ENCODE measurements around the gene FAM228A.
"Not testable (repeated sequence)": the region's sequence is repeated elsewhere in the genome, so short reads cannot be mapped to it uniquely, and the experiment has no call there.

The FAM228A gene

GRCh38 chr2:24191848-24192247, 17.0 kb downstream of the FAM228A start:
- DNase-seq: no peak

DNA sequence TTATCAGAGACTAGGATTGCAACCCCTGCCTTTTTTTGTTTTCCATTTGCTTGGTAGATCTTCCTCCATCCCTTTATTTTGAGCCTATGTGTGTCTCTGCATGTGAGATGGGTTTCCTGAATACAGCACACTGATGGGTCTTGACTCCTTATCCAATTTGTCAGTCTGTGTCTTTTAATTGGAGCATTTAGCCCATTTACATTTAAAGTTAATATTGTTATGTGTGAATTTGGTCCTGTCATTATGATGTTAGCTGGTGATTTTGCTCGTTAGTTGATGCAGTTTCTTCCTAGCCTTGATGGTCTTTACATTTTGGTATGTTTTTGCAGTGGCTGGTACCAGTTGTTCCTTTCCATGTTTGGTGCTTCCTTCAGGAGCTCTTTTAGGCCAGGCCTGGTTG, 22.4 kb downstream of the FAM228A start:
- DNase-seq: not testable (repeated sequence)

DNA sequence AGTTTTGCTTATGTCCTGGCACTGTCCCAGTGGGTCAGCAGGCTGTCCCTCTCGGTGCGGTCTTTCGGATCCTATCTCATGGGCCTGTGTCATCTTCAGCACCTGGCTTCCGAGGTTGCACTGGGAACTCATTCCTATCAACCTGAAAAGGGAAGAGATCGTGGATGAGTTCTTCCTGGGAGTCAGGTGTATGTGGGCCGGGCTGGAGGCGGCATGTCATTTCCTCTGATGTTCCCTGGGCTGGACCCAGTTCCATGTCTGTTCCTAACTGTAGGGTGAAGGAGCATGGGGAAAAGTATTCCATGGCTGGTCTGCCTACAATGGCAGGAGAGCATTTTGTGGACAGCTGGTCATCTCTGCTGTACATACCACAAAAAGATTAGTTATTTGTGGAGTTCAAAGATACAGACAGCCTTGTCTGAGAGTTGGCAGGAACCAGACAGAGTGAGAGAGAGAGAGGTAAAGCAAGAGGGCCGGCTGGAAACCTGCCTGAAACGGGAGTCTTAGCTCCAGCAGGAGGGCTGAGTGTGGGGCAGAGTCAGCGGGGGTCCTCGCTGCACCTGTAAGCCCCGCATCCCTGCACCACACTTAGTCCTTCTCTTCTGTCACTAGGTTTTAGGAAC, 25.2 kb downstream of the FAM228A start:
- DNase-seq: no peak

GRCh38 chr2:24200799-24201198, 25.9 kb downstream of the FAM228A start:
- DNase-seq: no peak

- DNase-seq: no peak
These were observed 28.4 kb downstream of the FAM228A start for GRCh38 chr2:24203029-24203786.

DNA sequence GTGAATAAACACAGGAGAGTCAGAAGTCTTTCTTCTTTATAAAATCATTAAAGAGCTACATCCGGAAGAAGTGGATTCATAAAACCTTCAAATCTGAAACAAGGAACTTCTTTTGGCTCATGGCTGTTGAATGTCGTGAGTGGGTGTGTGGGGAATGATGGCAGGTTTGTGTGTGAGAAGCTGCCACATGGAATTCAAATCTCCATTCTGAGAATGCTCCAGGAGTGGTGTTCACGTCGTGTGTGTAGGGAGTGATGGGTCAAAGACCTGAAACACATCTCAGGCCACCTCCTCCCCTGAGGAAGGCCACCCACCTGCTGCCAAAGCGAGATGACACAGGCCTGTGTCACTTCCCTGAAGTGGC, 28.9 kb downstream of the FAM228A start:
- DNase-seq: no peak

- DNase-seq: no peak
These were observed 29.7 kb downstream of the FAM228A start for GRCh38 chr2:24204505-24204904.

DNA sequence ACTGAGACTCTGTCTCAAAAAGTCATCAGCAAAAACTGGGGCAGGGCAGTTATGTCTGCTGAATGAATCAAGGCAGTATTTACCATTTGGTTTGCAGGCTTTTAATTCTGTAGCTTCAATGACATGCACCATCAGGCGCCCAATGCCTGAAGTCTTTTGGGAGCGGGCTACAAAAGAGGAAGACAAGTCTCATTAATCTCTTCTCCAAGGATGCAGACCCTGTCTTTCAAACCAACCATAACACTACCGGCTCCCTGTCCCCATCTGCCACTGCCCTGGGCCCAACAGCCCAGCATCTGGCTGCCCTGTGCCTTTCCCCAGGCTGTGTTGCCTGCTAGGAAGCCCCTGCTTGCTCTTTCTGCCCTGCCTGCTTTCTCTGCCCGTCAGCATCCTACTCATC, 30.3 kb downstream of the FAM228A start:
- no peak for DNase-seq

DNA sequence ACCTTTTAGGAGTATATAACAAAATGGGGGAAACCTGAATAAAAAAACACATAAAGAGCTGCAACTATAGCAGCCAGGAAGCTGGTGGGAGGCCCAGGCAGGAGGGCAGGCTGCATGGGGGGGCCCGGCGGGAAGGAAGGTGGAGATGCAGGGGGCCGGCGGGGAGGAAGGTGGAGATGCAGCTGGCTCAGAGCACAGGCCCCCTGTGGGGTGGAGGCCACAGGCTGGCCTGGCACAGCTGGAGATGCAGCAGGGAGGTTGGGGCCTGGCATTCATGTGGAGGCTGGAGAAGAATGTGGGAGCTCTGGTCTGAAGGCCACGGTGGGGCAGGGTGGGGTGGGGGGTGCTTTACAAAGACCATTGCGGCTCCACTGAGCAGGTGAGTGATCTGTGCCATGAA, 31.4 kb downstream of the FAM228A start:
- no peak for DNase-seq

- DNase-seq: no peak
These were observed 31.9 kb downstream of the FAM228A start for GRCh38 chr2:24206714-24207113.

- no peak for DNase-seq
These were observed 32.5 kb downstream of the FAM228A start for GRCh38 chr2:24207359-24207758.

DNA sequence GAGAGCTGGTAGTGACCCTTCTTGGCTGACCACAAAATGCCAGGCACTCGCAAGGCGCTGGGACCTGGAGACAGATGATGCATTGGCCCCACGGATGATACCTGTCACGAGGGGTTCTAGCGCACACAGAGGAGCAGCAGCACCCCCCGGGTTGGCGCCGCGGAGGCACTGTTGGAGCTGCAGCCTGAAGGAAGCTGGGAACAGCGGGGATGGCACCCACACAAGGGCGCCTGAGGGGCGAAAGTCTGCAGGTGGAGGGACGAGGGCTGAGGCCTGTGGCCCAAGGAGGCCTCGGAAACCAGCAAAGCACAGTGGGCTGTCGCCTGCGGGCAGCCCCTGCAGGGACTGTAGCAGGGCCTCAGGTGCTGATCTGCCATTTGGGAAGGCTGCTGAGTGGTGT, 33.6 kb downstream of the FAM228A start:
- DNase-seq: no peak

GRCh38 chr2:24209389-24210105, 34.7 kb downstream of the FAM228A start:
- DNase-seq: no peak

DNA sequence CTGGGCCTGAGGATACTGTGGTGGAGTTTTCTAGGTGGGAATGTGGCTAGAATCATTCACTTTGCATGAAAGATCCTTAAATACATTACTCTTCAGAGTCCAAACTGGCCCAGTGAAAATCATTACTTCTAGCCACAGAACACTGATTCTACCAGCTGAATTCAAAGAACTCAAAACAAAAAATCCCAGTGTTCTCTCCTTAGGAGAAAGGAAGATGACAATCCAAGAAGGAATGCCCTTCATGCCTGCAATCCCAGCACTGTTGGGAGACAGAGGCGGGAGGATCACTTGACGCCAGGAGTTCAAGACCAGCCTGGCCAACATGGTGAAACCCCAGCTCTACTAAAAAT, 35.2 kb downstream of the FAM228A start:
- no peak for DNase-seq

- no peak for DNase-seq
These were observed 35.9 kb downstream of the FAM228A start for GRCh38 chr2:24210723-24211122.

GRCh38 chr2:24211408-24211807, 36.6 kb downstream of the FAM228A start:
- no peak for DNase-seq

- DNase-seq: peak; percentile 9
These were observed 40.0 kb downstream of the FAM228A start for GRCh38 chr2:24214880-24215279.

- no peak for DNase-seq
These were observed 45.9 kb downstream of the FAM228A start for GRCh38 chr2:24220554-24221291.

- no peak for DNase-seq
These were observed 46.6 kb downstream of the FAM228A start for GRCh38 chr2:24221343-24222050.

DNA sequence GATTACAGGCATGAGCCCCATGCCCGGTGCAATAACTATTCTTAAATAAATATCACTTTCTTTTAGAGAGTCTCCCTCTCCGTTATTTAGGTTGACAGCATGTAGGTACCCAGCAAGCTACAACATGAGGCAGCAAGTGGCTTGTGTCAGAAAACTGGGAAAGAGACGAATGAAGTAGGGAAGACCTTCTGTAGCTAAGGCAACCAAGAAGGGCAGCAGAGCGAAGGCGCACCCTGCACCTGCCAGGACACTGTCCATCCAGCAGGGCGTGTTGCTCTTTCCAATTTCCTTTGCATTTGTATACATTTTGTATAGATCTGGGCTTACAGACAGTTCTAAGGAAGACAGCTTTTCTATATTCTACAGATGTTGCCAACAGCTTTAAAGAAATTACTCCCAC, 48.1 kb downstream of the FAM228A start:
- no peak for DNase-seq

- no peak for DNase-seq
These were observed 50.8 kb downstream of the FAM228A start for GRCh38 chr2:24225499-24226242.

GRCh38 chr2:24228470-24228869, 53.6 kb downstream of the FAM228A start:
- DNase-seq: peak; percentile 4
